Tongue (tissue), 2 donors: ENCODE results near the gene QRFP. TPM values are rescaled to one million over a fixed set of nuclear protein-coding genes. Genes with fewer than 3 reads are reported as not detected.

Experiments used
- DNase-seq: peaks from one replicate; pipeline ENCODE4 v3.0.0-alpha.2; 2015
- total RNA-seq: library from RNA; depleted of rRNA; stranded (reverse); fragments of >200 nt; gene quantifications from one replicate; pipeline ENCODE4 v1.2.3, GENCODE V29; 2014

QRFP gene
- total RNA-seq: not detected

GRCh38 chr9:130896233-130897014 is at the start of gene QRFP:
QRFP (minus strand) TSS chr9:130896812; CDS start chr9:130893838, 2,974 bp downstream.
- DNase-seq: no peak

DNA sequence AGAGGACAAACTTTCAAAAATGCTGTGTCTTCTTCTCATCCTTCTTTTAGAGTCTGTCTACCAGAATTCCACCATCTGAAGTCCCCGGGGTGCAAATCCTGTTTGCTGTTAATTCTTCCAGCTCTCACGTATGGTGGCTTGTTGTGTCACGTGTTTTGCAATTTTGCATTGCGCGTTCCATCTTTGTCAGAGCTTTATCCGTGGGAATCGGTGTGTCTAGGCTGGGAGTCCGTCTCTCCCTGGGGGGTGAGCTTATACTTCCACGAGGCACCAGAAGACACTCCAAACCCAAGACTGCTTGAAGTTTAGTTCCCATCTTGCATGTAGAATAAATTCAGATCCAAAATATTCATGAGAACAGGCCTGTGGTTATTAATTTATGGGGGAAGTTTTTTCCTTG is 48.6 kb upstream of the QRFP start:
- no peak for DNase-seq

- no peak for DNase-seq
Measured at GRCh38 chr9:130944510-130945058, 48.0 kb upstream of the QRFP start.

GRCh38 chr9:130943777-130944176 is 47.2 kb upstream of the QRFP start:
- no peak for DNase-seq

GRCh38 chr9:130943221-130943620 is 46.6 kb upstream of the QRFP start:
- DNase-seq: no peak

DNA sequence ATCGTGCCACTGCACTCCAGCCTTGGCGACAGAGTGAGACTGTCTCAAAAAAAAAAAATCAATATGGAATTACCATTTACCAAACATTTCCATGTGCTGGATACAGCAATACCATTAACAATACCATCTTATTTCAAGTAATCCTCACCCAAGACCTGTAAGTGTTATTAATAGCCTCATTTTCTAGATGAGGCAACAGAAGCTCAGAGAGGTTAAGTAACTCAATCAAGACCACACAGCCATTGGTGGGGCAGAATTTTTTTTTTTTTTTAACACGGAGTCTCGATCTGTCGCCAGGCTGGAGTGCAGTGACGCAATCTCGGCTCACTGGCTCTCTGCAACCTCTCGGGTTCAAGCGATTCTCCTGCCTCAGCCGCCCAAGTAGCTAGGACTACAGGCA is 46.1 kb upstream of the QRFP start:
- DNase-seq: no peak

- DNase-seq: no peak
Measured at GRCh38 chr9:130942084-130942483, 45.5 kb upstream of the QRFP start.

DNA sequence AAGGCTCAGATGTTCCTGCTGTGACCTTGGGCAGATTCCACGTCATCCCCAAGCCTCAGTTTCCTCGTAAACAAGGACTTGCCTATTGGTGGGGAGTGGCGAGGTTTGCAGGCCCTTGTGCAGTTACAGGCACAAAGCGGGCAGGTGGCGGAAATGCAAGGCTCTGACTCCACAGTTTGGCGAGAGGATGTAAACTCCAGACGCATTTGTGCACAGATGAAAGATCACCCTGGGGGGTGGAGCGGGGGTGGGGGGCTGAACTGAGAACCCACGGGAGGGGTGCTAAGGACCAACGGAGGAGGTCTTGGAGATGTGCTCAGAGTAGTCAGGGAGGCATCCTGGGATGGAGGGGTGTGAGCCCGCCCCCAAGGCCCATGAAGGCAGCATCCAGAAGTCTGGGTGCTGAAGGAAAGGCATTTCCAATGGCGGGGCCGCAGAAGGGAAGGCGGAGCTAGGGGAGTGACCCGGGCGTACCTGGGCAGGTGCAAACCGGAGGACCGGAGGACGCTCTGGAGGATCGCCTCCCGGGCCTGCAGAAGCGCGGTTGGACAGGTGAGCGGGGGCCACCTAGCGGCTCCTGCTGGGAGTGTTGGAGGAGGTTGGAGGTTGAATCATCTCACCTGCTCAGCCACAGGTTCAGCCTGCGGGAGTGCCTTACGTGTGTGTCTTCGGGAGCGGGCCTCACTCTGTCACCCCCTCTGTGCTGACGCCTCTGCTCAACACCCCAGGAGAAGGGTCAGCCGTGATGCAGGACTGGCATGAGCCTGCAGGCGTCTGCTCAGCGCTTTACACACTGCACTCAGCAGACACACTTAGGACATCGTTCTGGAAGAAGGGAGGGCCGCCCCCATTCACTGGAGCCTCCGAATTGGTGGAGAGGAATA is 44.3 kb upstream of the QRFP start:
- peak; percentile 74 for DNase-seq

DNA sequence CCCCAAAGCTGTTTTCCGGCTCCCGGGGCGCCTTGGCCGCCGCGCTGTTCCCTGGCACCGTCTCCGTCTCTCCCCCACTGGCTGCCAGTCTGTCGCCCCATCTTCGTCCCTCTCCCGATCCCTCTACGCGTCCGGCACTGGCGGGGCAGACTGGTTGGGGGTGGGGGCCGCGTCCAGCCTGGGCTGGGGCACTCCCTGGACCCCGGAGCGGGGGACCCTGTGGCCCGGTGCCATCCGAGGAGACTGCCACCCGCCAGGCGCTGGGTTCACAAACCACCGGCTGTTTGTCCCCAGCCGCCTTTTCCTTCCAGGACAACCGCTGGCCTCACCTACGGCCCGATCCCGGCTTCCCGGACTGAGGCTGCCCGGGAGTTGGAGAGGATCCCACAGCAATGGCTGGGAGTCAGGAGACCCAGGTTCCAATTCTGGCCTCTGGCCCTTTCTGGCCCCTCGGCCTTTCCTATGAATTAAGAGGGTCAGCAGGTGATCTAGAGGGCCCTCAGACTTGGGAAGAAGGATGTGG is 43.5 kb upstream of the QRFP start:
- no peak for DNase-seq

GRCh38 chr9:130939405-130940026 is 42.9 kb upstream of the QRFP start:
- no peak for DNase-seq

DNA sequence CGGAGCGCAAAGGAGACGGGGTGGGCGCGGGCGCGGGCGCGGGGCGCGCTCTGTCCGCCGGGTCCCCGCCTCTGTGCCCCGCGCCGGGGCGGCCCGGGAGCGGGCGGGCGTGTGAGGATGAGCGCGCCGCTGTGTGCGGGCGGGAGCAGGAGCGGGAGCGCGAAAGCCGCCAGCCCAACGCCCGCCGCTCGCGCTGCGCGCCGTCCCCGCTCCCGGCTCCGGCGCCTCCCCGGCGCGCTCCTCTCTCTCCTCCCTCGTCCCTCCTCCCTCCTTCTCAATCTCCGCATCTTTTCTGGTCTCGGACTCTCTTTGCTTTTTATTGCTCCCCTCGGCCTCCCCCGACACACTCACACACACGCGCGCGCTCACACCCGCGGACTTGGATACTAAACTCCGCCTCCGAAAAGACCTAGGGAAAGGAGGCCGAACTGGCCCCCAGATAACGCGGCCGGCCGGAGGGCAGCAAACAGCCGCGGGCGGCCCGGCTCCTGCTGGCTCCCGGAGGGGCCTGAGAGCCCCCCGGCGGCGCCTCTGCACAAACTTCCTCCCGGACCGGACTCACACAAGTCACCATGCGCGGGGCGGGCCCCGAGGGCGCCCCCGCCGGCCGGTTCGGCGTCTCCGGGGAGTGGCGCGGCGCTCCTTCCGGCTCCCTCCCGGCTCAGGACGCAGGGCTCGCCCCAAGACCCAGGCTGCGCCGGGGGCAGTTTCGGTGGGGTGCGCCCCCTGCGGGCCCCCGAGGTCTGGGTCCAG is 42.2 kb upstream of the QRFP start, which contains the start of gene FIBCD1:
Gene FIBCD1, minus strand, starts transcription at position 596 of the 753 bp plus-strand sequence. CDS start 640 bp downstream, outside the sequence.
- no peak for DNase-seq

DNA sequence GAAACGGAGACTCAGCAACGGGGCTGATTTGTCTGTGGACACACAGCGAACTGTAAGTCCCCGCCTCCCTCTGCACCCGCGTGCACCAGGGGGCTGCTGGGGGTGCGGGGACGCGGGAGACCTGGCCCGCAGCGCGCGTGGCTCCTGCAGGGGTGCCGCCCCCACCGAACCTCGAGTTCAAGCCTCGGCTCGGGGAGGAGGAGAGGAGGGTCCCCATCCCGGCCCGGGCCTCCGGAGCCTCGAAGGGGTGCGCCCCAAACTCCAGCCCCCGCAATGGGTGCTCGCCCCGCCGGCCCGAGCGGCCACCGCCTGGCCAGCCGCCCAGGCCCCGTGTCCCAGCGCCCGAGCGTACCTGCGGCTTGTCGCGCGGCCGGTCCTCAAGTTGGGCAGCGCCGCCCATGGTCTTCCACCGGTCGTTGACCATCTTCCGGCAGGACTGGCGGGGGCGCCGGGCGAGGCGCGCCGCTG is 41.6 kb upstream of the QRFP start:
- no peak for DNase-seq

DNA sequence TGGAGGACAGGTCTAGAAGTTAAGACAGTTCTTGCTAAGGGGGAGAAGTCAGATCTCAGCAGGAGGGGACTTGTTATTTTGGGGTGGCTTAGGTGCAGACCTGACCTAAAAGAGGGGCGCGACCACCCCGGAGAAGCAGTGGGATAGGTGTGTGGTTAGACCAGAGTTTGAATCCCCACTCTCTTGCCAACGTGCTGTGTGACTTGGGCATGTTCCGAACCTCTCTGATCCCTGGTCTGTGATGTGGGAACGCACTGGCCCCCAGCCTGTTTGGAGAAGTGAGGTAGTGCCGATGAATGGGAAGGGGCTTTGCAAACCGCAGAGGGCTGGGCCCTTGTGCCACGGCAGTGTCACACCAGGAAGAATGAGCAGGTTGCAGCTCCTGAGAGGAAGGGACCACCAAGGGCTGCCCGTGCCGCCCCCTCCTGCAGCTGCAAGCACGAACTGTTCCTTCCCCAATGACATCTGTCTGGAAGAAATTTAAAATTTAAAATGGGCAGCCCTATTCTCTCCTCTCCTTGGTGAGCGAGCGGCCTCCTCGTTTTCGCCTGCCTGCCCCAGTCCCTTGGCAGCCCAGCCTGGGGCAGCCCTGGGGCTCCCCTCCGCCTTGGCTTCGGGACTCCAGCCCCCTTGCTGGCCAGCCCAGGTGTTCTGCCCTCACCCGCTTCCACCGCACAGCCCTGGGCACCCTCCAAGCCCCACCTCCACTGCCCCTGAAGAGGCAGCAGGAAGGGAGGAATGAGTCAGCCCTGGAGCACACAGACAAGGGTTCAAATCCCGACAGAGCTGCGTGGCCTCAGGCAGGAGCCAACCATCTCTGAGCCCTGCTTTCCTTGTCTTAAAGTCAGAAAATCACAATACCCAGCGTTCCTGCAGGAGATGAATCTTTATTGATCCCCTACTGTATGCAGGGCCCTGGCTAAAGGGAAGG is 40.8 kb upstream of the QRFP start:
- DNase-seq: no peak

GRCh38 chr9:130936285-130937117 is 39.9 kb upstream of the QRFP start:
- peak; percentile 66 for DNase-seq

DNA sequence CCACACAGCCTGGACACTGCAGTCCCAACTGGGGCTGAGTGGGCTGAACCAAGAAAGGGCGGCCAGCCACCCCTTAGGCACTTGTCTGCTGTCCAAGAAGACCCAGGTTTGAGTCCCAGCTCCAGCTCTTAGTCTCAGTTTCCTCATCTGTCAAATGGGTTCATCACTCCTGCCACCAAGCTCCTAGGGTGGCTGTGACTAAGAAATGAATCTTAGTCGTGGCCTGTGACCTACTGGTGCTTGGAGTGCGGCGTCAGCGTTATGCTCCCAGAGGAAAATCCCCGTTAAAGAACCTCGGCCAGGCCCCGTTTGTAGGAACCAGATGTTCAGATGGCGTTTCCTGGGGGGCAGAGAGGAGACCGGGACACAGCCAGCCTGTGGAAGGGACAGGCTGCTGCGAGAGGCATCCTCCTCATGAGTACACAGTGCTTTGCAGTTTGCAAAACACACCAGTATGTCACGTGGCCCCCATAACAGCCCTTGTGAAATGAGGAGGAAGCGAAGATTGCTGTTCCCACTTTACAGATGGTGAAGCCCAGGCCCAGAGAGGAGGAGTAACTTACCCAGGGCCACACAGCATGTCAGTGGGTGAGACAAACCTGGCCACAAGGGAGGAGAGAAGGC is 39.1 kb upstream of the QRFP start:
- DNase-seq: no peak

- DNase-seq: no peak
Measured at GRCh38 chr9:130934702-130935647, 38.4 kb upstream of the QRFP start.

DNA sequence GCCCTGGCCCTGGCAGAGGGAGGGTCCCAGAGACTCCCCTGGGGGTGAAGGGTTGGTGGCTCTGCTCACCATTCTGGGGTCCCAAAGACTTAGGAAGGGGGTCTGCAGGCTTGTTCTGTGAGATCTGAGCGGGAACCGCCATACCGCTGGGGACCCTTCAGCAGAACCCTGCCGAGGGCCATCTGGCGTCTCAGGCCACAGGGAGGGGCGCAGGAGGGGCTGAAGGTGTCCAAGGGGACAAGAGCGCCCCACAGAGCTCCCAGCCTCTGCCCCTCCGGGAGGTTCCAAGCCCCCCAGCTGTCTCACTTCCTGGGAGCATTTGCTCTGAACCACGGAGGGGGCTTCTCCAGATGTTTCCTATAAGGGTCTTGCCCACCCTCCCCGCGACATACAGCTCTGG is 37.6 kb upstream of the QRFP start:
- DNase-seq: no peak
